Measurements from ENCODE around the gene ZCCHC13.
"Not testable (repeated sequence)": the region's sequence is repeated elsewhere in the genome, so short reads cannot be mapped to it uniquely, and the experiment has no call there.

ZCCHC13 gene

DNA sequence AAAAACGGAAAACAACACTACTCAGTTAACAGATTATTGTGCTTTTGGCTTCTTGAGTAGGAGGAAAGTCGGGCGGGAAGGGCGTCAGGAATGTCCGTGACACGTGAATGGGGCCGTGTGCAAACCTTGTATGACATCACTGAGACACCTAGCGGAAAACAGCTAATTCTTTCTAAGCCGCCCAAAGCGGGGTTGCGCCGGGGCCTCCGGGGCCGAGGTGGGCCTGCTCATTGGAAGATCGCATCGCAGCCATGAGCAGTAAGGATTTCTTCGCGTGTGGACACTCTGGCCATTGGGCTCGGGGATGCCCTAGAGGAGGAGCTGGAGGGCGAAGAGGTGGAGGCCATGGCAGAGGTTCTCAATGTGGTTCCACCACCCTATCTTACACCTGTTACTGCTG lies at the start of gene ZCCHC13:
Gene ZCCHC13, plus strand, starts transcription at position 165 of the 400 bp plus-strand sequence. Its CDS starts 87 bp downstream, at position 252.
- no peak within 1 kb of the TSS for H3K9ac ChIP-seq (ENCODE audit: low read depth, low read length)

DNA sequence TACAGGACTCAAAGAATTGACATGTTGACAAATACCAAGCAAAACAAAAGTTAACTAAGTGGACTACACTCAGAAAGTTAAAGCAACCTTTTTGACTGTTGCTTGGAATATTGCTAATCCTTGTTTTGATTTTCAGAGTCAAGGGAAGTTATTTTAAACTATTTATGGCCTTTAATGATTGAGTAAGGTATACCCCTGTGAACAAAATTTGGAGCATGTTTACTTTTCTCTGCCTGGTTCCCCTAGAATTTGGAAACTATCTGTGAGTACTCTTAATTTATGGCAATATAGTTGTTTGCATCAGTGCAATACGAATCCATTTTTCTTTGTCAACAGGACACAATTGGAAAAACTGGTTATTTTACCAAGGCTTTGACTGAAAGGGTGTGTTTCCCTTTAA lies 45.9 kb upstream of the ZCCHC13 start:
- H3K9ac ChIP-seq (ENCODE audit: low read depth, low read length); H3K4me3 ChIP-seq (ENCODE audit: low read depth, low read length); H3K9me3 ChIP-seq (ENCODE audit: control insufficient read depth, insufficient read depth, low read length); H3K36me3 ChIP-seq (ENCODE audit: control insufficient read depth, insufficient read depth, low read length); H3K27me3 ChIP-seq (ENCODE audit: control insufficient read depth, insufficient read depth, low read length): not testable (repeated sequence)
- H3K4me1 ChIP-seq (ENCODE audit: control insufficient read depth, insufficient read depth, low read length), result peaks cover 17% of the 10 kb centered on the region

More for the DNA sequence above, at the start of gene ZCCHC13:
- no peak within 1 kb of the TSS for H3K4me3 ChIP-seq (ENCODE audit: low read depth, low read length)
- no peaks in the 10 kb centered on the region for H3K9me3 ChIP-seq (ENCODE audit: control insufficient read depth, insufficient read depth, low read length)
- no peaks in the 10 kb centered on the region for H3K27me3 ChIP-seq (ENCODE audit: control insufficient read depth, insufficient read depth, low read length)
- no peaks in the 10 kb centered on the region for H3K36me3 ChIP-seq (ENCODE audit: control insufficient read depth, insufficient read depth, low read length)
- H3K4me1 ChIP-seq (ENCODE audit: control insufficient read depth, insufficient read depth, low read length), result no peaks in the 10 kb centered on the region

DNA sequence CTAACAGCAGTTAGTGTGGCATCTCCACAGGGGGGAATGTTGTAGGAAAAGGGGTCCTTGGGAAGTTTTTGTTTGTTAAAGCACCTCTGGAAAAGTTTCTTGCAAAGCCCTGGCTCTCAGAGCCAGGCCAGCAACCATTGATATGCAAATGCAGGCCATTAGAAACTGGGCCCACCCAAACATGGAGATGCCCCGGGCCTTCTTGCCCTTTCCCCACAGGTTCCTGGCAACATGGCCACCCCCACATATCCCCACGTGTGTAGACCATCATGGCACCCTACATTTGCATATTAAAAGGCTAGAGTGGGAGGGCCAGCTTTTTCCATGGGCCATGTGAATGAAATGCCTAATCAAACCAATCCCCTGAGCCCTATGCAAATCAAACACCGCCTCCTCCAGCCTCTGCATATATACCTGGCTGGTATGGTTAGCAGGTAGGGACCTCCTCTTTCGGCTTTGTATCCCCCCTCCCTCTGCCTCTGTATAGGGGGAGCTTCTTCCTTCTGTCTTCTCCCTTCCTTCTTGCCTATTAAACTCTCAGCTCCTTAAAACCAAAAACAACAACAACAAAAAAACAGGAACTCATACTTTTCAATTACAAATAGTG lies 44.0 kb upstream of the ZCCHC13 start:
- no peak overlapping the region for H3K9ac ChIP-seq (ENCODE audit: low read depth, low read length)
- H3K4me3 ChIP-seq (ENCODE audit: low read depth, low read length), result no peak overlapping the region
- peaks cover 12% of the 10 kb centered on the region for H3K4me1 ChIP-seq (ENCODE audit: control insufficient read depth, insufficient read depth, low read length)
- H3K9me3 ChIP-seq (ENCODE audit: control insufficient read depth, insufficient read depth, low read length), result no peaks in the 10 kb centered on the region
- no peaks in the 10 kb centered on the region for H3K36me3 ChIP-seq (ENCODE audit: control insufficient read depth, insufficient read depth, low read length)
- no peaks in the 10 kb centered on the region for H3K27me3 ChIP-seq (ENCODE audit: control insufficient read depth, insufficient read depth, low read length)

DNA sequence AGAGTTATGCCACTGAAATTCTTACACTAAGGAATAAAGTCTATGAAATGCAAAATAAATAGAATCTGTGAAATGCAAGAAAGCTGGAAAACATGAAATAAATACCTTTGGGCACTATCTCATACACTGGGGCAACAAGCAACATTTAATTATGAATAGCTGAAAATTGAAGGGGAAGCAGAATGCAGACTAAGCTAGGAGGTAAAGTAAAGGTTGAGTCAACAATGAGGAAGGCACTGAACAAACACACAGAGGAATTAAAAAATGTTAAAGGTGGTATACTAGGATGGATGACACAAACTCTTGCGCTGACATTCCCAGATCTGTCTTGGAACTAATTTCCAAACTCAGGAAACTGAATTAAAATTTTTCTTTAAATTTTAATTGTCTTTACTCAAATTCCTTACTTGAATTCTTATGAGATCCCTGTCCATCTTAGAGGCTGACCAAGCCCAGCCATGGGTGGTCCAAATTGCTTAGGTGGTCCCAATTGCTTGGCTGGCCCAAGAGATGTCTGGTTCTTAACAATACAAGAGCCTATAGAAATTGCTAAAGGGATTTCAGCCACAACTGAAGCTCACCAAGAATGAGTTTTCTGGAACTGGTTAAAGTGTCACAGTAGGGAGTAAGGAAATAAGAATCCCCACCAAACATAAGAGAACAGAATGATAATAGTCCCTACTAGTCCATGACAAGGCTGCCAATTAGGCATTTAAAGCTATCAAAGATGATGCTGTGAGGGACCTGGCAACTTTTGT lies 41.3 kb upstream of the ZCCHC13 start:
- Histone ChIP-seq H3K4me3 (ENCODE audit: low read depth, low read length) (no peak overlapping the region), H3K27me3 (ENCODE audit: control insufficient read depth, insufficient read depth, low read length) (no peaks in the 10 kb centered on the region), H3K9ac (ENCODE audit: low read depth, low read length) (no peak overlapping the region), H3K4me1 (ENCODE audit: control insufficient read depth, insufficient read depth, low read length) (peaks cover 12% of the 10 kb centered on the region), H3K36me3 (ENCODE audit: control insufficient read depth, insufficient read depth, low read length) (no peaks in the 10 kb centered on the region), H3K9me3 (ENCODE audit: control insufficient read depth, insufficient read depth, low read length) (no peaks in the 10 kb centered on the region)

DNA sequence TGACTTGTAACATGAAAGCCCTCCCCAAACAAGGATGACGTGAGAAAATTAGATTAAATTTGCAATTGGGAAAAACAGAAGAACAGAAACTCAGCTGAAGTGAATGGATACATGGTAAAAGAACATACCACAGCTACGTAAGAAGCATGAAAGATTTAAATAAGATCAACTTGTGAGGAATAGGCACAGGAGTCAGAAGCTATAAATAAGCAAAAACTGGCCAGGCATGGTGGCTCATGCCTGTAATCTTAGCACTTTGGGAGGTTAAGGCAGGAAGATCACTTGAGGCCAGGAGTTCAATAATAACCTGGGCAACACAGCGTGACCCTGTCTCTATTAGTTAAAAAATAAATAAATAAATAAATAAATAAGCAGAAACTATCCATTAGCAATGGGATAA lies 33.6 kb upstream of the ZCCHC13 start:
- Histone ChIP-seq H3K9me3 (ENCODE audit: control insufficient read depth, insufficient read depth, low read length) (no peaks in the 10 kb centered on the region), H3K4me3 (ENCODE audit: low read depth, low read length) (no peak overlapping the region), H3K9ac (ENCODE audit: low read depth, low read length) (no peak overlapping the region), H3K27me3 (ENCODE audit: control insufficient read depth, insufficient read depth, low read length) (no peaks in the 10 kb centered on the region), H3K4me1 (ENCODE audit: control insufficient read depth, insufficient read depth, low read length) (peaks cover 8% of the 10 kb centered on the region), H3K36me3 (ENCODE audit: control insufficient read depth, insufficient read depth, low read length) (peaks cover 6% of the 10 kb centered on the region)

DNA sequence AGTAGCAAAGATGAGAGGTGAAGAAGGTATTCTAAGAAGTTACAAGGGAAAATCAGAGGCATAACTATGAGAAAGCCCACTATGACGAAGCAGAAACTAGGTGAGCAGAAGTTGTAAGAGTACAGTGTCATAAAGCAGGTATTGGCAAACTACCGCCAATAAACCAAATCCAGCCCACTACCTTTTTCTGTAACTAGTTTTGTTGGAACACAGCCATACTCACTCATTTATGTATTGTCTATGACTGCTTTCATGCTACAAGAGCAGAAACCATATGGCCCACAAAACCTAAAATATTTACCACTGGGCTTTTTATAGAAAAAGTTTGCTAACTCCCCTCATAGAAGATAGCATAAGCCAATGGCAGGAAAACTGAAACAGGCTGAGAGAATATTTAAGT lies 31.8 kb upstream of the ZCCHC13 start:
- Histone ChIP-seq H3K36me3 (ENCODE audit: control insufficient read depth, insufficient read depth, low read length) (peaks cover 15% of the 10 kb centered on the region), H3K27me3 (ENCODE audit: control insufficient read depth, insufficient read depth, low read length) (no peaks in the 10 kb centered on the region), H3K4me1 (ENCODE audit: control insufficient read depth, insufficient read depth, low read length) (peaks cover 8% of the 10 kb centered on the region), H3K9me3 (ENCODE audit: control insufficient read depth, insufficient read depth, low read length) (no peaks in the 10 kb centered on the region), H3K4me3 (ENCODE audit: low read depth, low read length) (no peak overlapping the region), H3K9ac (ENCODE audit: low read depth, low read length) (no peak overlapping the region)

DNA sequence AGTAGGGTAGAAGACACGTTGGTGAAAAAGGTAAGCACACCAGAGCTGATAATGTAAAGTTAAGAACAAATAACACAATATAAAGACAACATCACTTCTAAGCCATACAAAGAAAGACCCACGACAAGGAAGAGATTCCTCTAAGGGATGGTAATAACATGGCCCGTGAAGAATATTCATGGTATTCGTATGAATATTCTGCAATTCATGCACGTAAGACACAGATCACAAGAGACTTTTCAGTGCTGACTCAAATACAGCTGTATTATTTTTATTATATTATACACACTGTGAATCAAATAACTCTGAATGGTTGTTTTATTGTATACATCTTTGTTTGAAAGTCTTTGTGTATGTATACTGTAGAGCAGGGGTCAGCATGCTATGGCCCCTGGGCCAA lies 29.5 kb upstream of the ZCCHC13 start:
- Histone ChIP-seq H3K4me1 (ENCODE audit: control insufficient read depth, insufficient read depth, low read length) (peaks cover 8% of the 10 kb centered on the region), H3K9ac (ENCODE audit: low read depth, low read length) (no peak overlapping the region), H3K36me3 (ENCODE audit: control insufficient read depth, insufficient read depth, low read length) (peaks cover 15% of the 10 kb centered on the region), H3K27me3 (ENCODE audit: control insufficient read depth, insufficient read depth, low read length) (no peaks in the 10 kb centered on the region), H3K9me3 (ENCODE audit: control insufficient read depth, insufficient read depth, low read length) (no peaks in the 10 kb centered on the region), H3K4me3 (ENCODE audit: low read depth, low read length) (no peak overlapping the region)

DNA sequence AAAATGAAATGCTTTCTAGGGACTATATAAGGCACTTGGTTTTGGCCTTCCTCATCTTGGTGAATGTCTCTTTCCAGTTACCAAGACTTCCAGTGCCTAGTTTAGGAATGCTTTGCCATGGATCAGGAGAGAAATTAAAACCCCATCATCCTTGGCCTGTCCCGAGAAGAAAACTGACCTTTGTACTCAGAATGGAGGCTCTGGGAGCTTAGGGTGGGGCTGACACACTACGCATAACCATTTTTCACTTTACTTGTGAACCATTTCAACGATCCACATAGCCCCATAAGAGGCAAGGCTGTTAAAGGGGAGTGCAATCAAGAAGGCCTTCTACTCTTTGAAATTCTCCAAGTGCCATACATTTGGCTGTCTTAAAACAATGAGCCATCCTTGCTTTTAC lies 26.7 kb upstream of the ZCCHC13 start:
- Histone ChIP-seq H3K9me3 (ENCODE audit: control insufficient read depth, insufficient read depth, low read length) (no peaks in the 10 kb centered on the region), H3K4me3 (ENCODE audit: low read depth, low read length) (no peak overlapping the region), H3K27me3 (ENCODE audit: control insufficient read depth, insufficient read depth, low read length) (no peaks in the 10 kb centered on the region), H3K36me3 (ENCODE audit: control insufficient read depth, insufficient read depth, low read length) (peaks cover 15% of the 10 kb centered on the region), H3K9ac (ENCODE audit: low read depth, low read length) (no peak overlapping the region), H3K4me1 (ENCODE audit: control insufficient read depth, insufficient read depth, low read length) (peaks cover 2% of the 10 kb centered on the region)

DNA sequence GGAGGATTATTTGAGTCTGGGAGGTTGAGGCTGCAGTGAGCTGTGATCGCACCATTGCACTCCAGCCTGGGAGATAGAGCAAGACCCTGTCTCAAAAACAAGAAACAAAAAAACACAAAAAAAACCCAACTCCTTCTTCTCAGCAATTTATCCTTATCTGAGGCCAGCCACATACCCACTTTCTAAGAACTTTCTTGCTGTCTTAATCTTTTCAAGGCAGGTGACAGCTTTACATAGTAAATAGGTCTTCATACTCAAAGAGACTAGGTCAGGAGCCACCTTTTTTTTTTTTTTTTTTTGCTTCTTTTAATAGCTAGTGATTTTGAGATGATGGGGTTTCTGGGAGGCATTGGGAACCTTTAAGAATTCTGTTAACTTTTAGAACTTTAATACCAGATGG lies 26.1 kb upstream of the ZCCHC13 start:
- Histone ChIP-seq H3K27me3 (ENCODE audit: control insufficient read depth, insufficient read depth, low read length) (no peaks in the 10 kb centered on the region), H3K9ac (ENCODE audit: low read depth, low read length) (no peak overlapping the region), H3K4me1 (ENCODE audit: control insufficient read depth, insufficient read depth, low read length) (peaks cover 5% of the 10 kb centered on the region), H3K4me3 (ENCODE audit: low read depth, low read length) (no peak overlapping the region), H3K36me3 (ENCODE audit: control insufficient read depth, insufficient read depth, low read length) (peaks cover 15% of the 10 kb centered on the region), H3K9me3 (ENCODE audit: control insufficient read depth, insufficient read depth, low read length) (no peaks in the 10 kb centered on the region)

DNA sequence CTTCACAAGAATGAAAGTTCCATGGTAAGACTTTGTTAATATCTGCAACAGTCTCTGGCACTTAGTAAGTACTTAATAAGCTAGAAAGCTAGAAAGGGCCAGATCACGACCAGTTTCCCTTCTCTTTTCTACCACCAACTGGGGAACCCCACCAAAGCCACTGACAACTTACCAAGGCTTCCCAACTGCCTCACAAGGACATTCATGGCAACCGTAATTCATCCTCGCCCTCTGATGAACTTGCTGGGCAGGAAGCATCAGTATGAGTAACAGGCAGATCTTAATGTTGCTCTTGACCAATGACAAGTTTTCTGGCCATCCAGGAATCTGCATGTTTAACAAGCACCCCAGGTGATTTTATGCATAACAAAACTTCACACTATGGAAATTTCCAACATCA lies 23.2 kb upstream of the ZCCHC13 start:
- H3K9ac ChIP-seq (ENCODE audit: low read depth, low read length), result no peak overlapping the region
- peaks cover 24% of the 10 kb centered on the region for H3K4me1 ChIP-seq (ENCODE audit: control insufficient read depth, insufficient read depth, low read length)
- no peaks in the 10 kb centered on the region for H3K9me3 ChIP-seq (ENCODE audit: control insufficient read depth, insufficient read depth, low read length)
- H3K4me3 ChIP-seq (ENCODE audit: low read depth, low read length), result no peak overlapping the region
- H3K27me3 ChIP-seq (ENCODE audit: control insufficient read depth, insufficient read depth, low read length), result no peaks in the 10 kb centered on the region
- H3K36me3 ChIP-seq (ENCODE audit: control insufficient read depth, insufficient read depth, low read length), result peaks cover 7% of the 10 kb centered on the region

DNA sequence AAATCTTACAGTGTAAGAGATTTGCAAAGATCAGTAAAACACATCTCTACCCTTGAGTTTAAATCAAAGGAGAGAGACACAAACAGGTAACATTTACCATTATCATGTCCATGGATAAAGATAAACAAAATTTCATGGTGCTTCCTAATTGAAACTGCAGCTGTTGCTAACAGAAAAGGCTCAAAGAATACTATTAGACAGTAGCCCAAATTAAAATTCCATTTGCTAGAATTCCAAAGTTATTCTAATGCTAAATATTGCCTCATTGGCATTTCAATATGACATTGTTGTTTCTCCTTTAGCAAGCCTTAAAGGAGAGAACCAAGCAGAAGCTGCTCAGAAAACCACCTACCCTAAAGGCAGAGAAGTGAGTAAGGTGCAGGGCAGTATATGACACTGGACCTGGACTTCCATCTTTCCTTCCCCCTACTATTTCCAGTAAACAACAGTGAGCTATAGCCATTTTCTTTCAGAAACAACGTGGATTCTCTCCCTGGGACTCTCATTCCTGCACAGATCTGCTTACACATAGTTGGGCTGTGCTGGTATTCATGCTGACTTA lies 19.5 kb upstream of the ZCCHC13 start:
- no peak overlapping the region for H3K4me3 ChIP-seq (ENCODE audit: low read depth, low read length)
- no peaks in the 10 kb centered on the region for H3K9me3 ChIP-seq (ENCODE audit: control insufficient read depth, insufficient read depth, low read length)
- no peaks in the 10 kb centered on the region for H3K36me3 ChIP-seq (ENCODE audit: control insufficient read depth, insufficient read depth, low read length)
- H3K9ac ChIP-seq (ENCODE audit: low read depth, low read length), result no peak overlapping the region
- peaks cover 32% of the 10 kb centered on the region for H3K4me1 ChIP-seq (ENCODE audit: control insufficient read depth, insufficient read depth, low read length)
- H3K27me3 ChIP-seq (ENCODE audit: control insufficient read depth, insufficient read depth, low read length), result no peaks in the 10 kb centered on the region
